OCI-LY1 (cell line): ENCODE data around the gene PTPRT.

Source experiments
- H2AFZ ChIP-seq: fragments of 200-600 bp; sonication (generic), shearing (Covaris generic); 2 replicates; pipeline ENCODE4 v1.6.0; 2014; ENCODE audit warnings: antibody characterized with exemption, mild to moderate bottlenecking, low read length
- H3F3A ChIP-seq: fragments of 200-600 bp; sonication (generic), shearing (Covaris generic); 2 replicates; pipeline ENCODE4 v1.6.0; 2014; ENCODE audit warnings: mild to moderate bottlenecking, antibody characterized with exemption, low read length, moderate library complexity; ENCODE audit not compliant: insufficient read depth
- H3K27ac ChIP-seq: fragments of 200-600 bp; sonication (generic); 2 replicates; pipeline ENCODE4 v1.5.1; 2014; ENCODE audit warnings: low read length, mixed run types, mild to moderate bottlenecking, low read depth; ENCODE audit not compliant: poor library complexity, severe bottlenecking
- H3K27me3 ChIP-seq: fragments of 200-600 bp; sonication (generic); 2 replicates; pipeline ENCODE4 v1.6.0; 2014; ENCODE audit warnings: antibody characterized with exemption, mild to moderate bottlenecking, low read length, moderate library complexity; ENCODE audit not compliant: insufficient read depth
- H3K36me3 ChIP-seq: fragments of 200-600 bp; sonication (generic); 2 replicates; pipeline ENCODE4 v1.6.1; 2014; ENCODE audit warnings: mild to moderate bottlenecking, antibody characterized with exemption, low read length, moderate library complexity, mixed read lengths; ENCODE audit not compliant: insufficient read depth
- H3K4me1 ChIP-seq: fragments of 200-600 bp; sonication (generic); 2 replicates; pipeline ENCODE4 v1.5.1; 2014; ENCODE audit warnings: mild to moderate bottlenecking, low read length, moderate library complexity; ENCODE audit not compliant: insufficient read depth, severe bottlenecking
- H3K4me2 ChIP-seq: fragments of 200-600 bp; sonication (generic), shearing (Covaris generic); 2 replicates; pipeline ENCODE4 v1.6.1; 2014; ENCODE audit warnings: low read length
- H3K4me3 ChIP-seq: fragments of 200-600 bp; sonication (generic); 2 replicates; pipeline ENCODE4 v1.5.1; 2014; ENCODE audit warnings: low read length, low read depth, mild to moderate bottlenecking, mixed read lengths; ENCODE audit not compliant: poor library complexity, severe bottlenecking
- H3K79me2 ChIP-seq: fragments of 200-600 bp; shearing (Covaris generic); 2 replicates; pipeline ENCODE4 v1.6.1; 2016; ENCODE audit warnings: mixed run types, low read length, mixed read lengths; ENCODE audit not compliant: insufficient read depth
- H3K9ac ChIP-seq: fragments of 200-600 bp; sonication (generic), shearing (Covaris generic); 2 replicates; pipeline ENCODE4 v1.6.1; 2014; ENCODE audit warnings: mild to moderate bottlenecking, low read length, mixed read lengths
- H3K9me2 ChIP-seq: fragments of 200-600 bp; sonication (generic), shearing (Covaris generic); 2 replicates; pipeline ENCODE4 v1.6.1; 2014; ENCODE audit warnings: low read depth, mild to moderate bottlenecking, low read length, mixed read lengths
- H3K9me3 ChIP-seq: fragments of 200-600 bp; shearing (Covaris generic); 2 replicates; pipeline ENCODE4 v1.6.1; 2014; ENCODE audit warnings: low read length, mixed read lengths
- H4K20me1 ChIP-seq: fragments of 200-600 bp; sonication (generic), shearing (Covaris generic); 2 replicates; pipeline ENCODE4 v1.6.0; 2016; ENCODE audit warnings: mild to moderate bottlenecking, low read length; ENCODE audit not compliant: insufficient read depth
- EZH2 ChIP-seq: fragments of 200-600 bp; sonication (generic), shearing (Covaris generic); IDR thresholded peaks from 2 replicates; pipeline ENCODE4 v1.8.0; 2017; ENCODE audit warnings: borderline replicate concordance, mixed run types, mild to moderate bottlenecking, antibody characterized with exemption, low read length, moderate library complexity, mixed read lengths
- TF ChIP-seq, protein P1 (sequence below): fragments of 200-600 bp; sonication (generic), shearing (Covaris generic); IDR thresholded peaks from 2 replicates; pipeline ENCODE4 v1.5.1; 2017; ENCODE audit warnings: mild to moderate bottlenecking, antibody characterized with exemption, low read length, moderate library complexity, mixed read lengths

The PTPRT gene

DNA sequence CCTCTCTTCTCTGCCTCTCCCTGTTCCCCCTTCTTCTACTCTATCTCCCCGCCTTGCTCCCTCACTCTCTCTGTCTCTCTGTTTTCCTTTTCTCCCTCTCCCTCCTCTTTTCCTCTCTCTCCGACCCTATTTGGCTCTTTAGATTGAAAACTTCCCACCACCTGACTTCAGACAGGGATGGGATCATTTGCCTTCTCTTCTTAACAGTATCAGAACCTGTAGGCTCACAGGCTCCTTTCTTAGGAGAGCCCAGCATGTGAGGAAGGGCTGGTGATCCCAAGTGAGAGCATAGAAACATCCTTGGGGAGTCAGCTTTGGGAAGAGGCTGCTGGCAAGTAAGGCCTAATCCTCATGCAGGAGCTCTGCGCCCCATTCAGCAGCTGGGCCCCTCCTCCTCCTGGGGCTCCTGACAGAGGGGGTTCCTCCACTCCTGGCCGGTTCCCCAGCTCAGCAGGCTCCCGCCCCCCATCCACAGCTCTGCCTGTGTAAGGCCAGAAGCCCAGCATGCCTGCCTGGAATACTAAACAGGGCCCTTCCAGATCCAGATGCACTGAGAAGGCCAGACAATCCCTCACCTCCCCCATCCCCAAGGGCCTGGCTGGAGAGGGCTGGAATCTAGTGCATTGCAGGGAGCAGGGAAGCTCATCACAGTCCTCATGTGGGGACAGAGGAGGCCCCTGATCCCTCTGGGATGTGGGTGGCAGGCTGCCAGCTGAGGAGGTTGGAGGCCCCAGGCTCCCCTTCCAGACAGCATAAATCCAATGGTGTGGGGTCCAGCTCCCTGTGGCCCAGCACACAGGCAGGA is 93.4 kb downstream of the PTPRT start:
- Histone ChIP-seq H3K9me2 (no peaks in the 10 kb centered on the region), H3K79me2 (no peaks in the 10 kb centered on the region), H4K20me1 (no peaks in the 10 kb centered on the region), H3K27me3 (no peaks in the 10 kb centered on the region), H3F3A (no peaks in the 10 kb centered on the region), H3K4me3 (no peak overlapping the region), H3K4me2 (no peak overlapping the region), H3K27ac (no peak overlapping the region), H3K4me1 (no peaks in the 10 kb centered on the region), H2AFZ (no peak overlapping the region), H3K36me3 (no peaks in the 10 kb centered on the region), H3K9ac (no peak overlapping the region), H3K9me3 (no peaks in the 10 kb centered on the region)
- TF ChIP-seq, protein P1, sequence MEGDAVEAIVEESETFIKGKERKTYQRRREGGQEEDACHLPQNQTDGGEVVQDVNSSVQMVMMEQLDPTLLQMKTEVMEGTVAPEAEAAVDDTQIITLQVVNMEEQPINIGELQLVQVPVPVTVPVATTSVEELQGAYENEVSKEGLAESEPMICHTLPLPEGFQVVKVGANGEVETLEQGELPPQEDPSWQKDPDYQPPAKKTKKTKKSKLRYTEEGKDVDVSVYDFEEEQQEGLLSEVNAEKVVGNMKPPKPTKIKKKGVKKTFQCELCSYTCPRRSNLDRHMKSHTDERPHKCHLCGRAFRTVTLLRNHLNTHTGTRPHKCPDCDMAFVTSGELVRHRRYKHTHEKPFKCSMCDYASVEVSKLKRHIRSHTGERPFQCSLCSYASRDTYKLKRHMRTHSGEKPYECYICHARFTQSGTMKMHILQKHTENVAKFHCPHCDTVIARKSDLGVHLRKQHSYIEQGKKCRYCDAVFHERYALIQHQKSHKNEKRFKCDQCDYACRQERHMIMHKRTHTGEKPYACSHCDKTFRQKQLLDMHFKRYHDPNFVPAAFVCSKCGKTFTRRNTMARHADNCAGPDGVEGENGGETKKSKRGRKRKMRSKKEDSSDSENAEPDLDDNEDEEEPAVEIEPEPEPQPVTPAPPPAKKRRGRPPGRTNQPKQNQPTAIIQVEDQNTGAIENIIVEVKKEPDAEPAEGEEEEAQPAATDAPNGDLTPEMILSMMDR, result no peak
- no peak for TF ChIP-seq EZH2

DNA sequence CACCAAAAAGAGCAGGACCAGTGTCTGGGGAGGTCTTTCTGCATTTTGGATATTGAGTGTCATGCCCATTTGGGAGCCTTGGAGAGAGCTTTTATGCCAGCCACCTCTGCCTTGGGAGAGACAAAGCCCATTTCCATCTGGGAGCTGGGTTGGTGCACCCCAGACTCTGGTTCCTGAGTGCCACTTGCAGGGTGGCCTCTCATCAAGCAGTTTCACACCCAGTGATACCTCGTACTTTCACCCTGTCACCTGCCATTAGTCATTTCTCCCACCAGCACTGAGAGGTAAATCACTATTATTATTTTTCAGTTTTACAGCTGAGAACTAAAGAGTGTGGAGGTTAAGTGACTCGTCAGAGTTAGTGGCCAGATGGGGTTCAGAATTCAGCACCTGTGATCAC is 94.7 kb downstream of the PTPRT start:
- H3K4me1 ChIP-seq, result no peaks in the 10 kb centered on the region
- H3F3A ChIP-seq, result no peaks in the 10 kb centered on the region
- H4K20me1 ChIP-seq, result no peaks in the 10 kb centered on the region
- TF ChIP-seq, protein P1, result no peak
- no peak for TF ChIP-seq EZH2
- H3K9ac ChIP-seq, result no peak overlapping the region
- H3K9me2 ChIP-seq, result no peaks in the 10 kb centered on the region
- H3K79me2 ChIP-seq, result no peaks in the 10 kb centered on the region
- no peak overlapping the region for H2AFZ ChIP-seq
- no peaks in the 10 kb centered on the region for H3K27me3 ChIP-seq
- H3K27ac ChIP-seq, result no peak overlapping the region
- H3K9me3 ChIP-seq, result no peaks in the 10 kb centered on the region
- no peak overlapping the region for H3K4me3 ChIP-seq
- H3K4me2 ChIP-seq, result no peak overlapping the region
- H3K36me3 ChIP-seq, result no peaks in the 10 kb centered on the region

DNA sequence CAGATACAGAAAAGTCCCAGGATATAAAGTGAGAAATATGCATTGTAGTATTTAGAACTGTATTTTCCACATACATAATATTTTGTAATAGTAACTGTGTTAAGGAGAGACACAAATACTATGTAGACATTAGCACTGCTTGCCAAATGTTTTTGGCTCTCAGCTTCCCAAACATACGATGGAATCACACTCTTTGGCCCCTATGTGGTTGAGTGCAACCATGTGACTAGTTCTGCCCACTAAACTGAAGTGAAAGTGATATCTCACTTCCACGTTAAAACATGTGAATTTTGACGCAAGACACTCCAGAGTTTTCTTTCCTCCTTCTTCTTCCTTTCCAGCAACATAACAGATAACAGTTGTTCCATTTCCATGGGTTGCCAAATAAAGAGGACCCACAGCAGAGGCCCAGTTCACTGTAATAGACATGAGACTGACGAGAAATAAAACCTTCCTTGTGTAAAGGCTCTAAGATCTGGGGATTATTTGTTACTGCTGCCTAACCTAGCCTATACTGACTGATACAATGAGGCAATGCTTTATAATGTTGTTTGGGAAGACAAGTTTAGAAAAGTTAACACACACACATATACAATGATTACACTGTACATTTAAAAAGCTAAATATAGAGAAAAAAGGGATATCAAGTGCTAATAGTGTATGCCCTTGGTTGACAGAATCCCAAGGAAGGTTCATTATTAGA is 97.2 kb downstream of the PTPRT start:
- no peak overlapping the region for H3K9ac ChIP-seq

More for the DNA sequence above, 97.2 kb downstream of the PTPRT start:
- Histone ChIP-seq H3K27me3 (no peaks in the 10 kb centered on the region), H3K4me1 (no peaks in the 10 kb centered on the region), H3K27ac (no peak overlapping the region), H3K36me3 (no peaks in the 10 kb centered on the region), H3K9me2 (no peaks in the 10 kb centered on the region), H2AFZ (no peak overlapping the region), H3K79me2 (no peaks in the 10 kb centered on the region), H3K4me3 (no peak overlapping the region), H3F3A (no peaks in the 10 kb centered on the region), H3K9me3 (no peaks in the 10 kb centered on the region), H4K20me1 (no peaks in the 10 kb centered on the region), H3K4me2 (no peak overlapping the region)
- TF ChIP-seq, protein P1, result no peak
- TF ChIP-seq EZH2, result no peak
